SK-N-SH treated with all-trans-retinoic acid at 6 μM for 48 hours (cell line): ENCODE results near the gene CDC23.
A peak's percentile ranks its signal among the peaks of the same experiment; 100 is the strongest.

ENCODE experiments used
- ATAC-seq: fragments of 200-7000 bp; cut with Tn5 transposase; 3 replicates; pipeline ENCODE4 v1.9.1; 2020; ENCODE audit warnings: mild to moderate bottlenecking, moderate library complexity
- BACH2 ChIP-seq: fragments of 250-450 bp; sonication (Bioruptor Pico); IDR thresholded peaks from 2 replicates; pipeline ENCODE4 v1.9.0; 2021; ENCODE audit warnings: mild to moderate bottlenecking, borderline replicate concordance
- CSDC2 ChIP-seq: fragments of 250-450 bp; sonication (Bioruptor Pico); IDR thresholded peaks from 2 replicates; pipeline ENCODE4 v1.5.0; 2020; ENCODE audit warnings: mild to moderate bottlenecking, moderate library complexity
- ESRRG ChIP-seq: fragments of 250-450 bp; sonication (Bioruptor Pico); IDR thresholded peaks from 2 replicates; pipeline ENCODE4 v1.6.1; 2021; ENCODE audit warnings: mild to moderate bottlenecking
- ISL1 ChIP-seq: fragments of 250-450 bp; sonication (Bioruptor Pico); IDR thresholded peaks from 2 replicates; pipeline ENCODE4 v2.1.2; 2022; ENCODE audit warnings: mild to moderate bottlenecking, moderate library complexity
- OSR1 ChIP-seq: fragments of 250-450 bp; sonication (Bioruptor Pico); IDR thresholded peaks from 2 replicates; pipeline ENCODE4 v1.8.0; 2022; ENCODE audit warnings: moderate library complexity, mild to moderate bottlenecking, inconsistent platforms
- PPARA ChIP-seq: fragments of 250-450 bp; sonication (Bioruptor Pico); IDR thresholded peaks from 2 replicates; pipeline ENCODE4 v1.5.0; 2020; ENCODE audit warnings: mild to moderate bottlenecking, borderline replicate concordance
- RARB ChIP-seq: fragments of 250-450 bp; sonication (Bioruptor Pico); IDR thresholded peaks from 2 replicates; pipeline ENCODE4 v1.8.0; 2021; ENCODE audit warnings: mild to moderate bottlenecking, moderate library complexity
- SNAI2 ChIP-seq: fragments of 250-450 bp; sonication (Bioruptor Pico); IDR thresholded peaks from 2 replicates; pipeline ENCODE4 v1.5.0; 2020; ENCODE audit warnings: mild to moderate bottlenecking, moderate library complexity
- TCF4 ChIP-seq: fragments of 250-450 bp; sonication (Bioruptor Pico); IDR thresholded peaks from 2 replicates; pipeline ENCODE4 v1.8.0; 2021; ENCODE audit warnings: mild to moderate bottlenecking, moderate library complexity, borderline replicate concordance
- TOX ChIP-seq: fragments of 250-450 bp; sonication (Bioruptor Pico); IDR thresholded peaks from 2 replicates; pipeline ENCODE4 v1.8.0; 2021; ENCODE audit warnings: mild to moderate bottlenecking, moderate library complexity, borderline replicate concordance
- TSHZ2 ChIP-seq: fragments of 250-450 bp; sonication (Bioruptor Pico); IDR thresholded peaks from 2 replicates; pipeline ENCODE4 v1.5.0; 2020; ENCODE audit warnings: mild to moderate bottlenecking, moderate library complexity
- ZC3H10 ChIP-seq: fragments of 250-450 bp; sonication (Bioruptor Pico); IDR thresholded peaks from 2 replicates; pipeline ENCODE4 v1.5.1; 2021; ENCODE audit warnings: mild to moderate bottlenecking, moderate library complexity
- ZFP3 ChIP-seq: fragments of 250-450 bp; sonication (Bioruptor Pico); IDR thresholded peaks from 2 replicates; pipeline ENCODE4 v1.5.0; 2020; ENCODE audit warnings: mild to moderate bottlenecking, moderate library complexity
- ZNF565 ChIP-seq: fragments of 450-650 bp; formaldehyde crosslinking; conservative IDR thresholded peaks from 2 replicates; pipeline ENCODE4 v1.5.0; 2020; ENCODE audit warnings: low read depth, mild to moderate bottlenecking, moderate library complexity
- ZNF70 ChIP-seq: fragments of 450-650 bp; formaldehyde crosslinking; IDR thresholded peaks from 2 replicates; pipeline ENCODE4 v1.5.0; 2020; ENCODE audit warnings: mild to moderate bottlenecking, moderate library complexity
- ZNF8 ChIP-seq: fragments of 450-650 bp; formaldehyde crosslinking; IDR thresholded peaks from 2 replicates; pipeline ENCODE4 v1.5.0; 2020; ENCODE audit warnings: mild to moderate bottlenecking, moderate library complexity
- TF ChIP-seq, protein P1 (sequence below): fragments of 250-450 bp; sonication (Bioruptor Pico); IDR thresholded peaks from 2 replicates; pipeline ENCODE4 v1.5.1; 2021; ENCODE audit warnings: mild to moderate bottlenecking, moderate library complexity
- TF ChIP-seq, protein P2 (sequence below): fragments of 250-450 bp; sonication (Bioruptor Pico); IDR thresholded peaks from 2 replicates; pipeline ENCODE4 v1.8.0; 2020; ENCODE audit warnings: mild to moderate bottlenecking, moderate library complexity, borderline replicate concordance

CDC23 gene

GRCh38 chr5:138186002-138186447, 27.1 kb downstream of the CDC23 start:
- no peak for TF ChIP-seq ZNF8
- TF ChIP-seq ISL1 (CRISPR knock-in tag) = no peak
- TF ChIP-seq PPARA (CRISPR knock-in tag) = no peak
- TF ChIP-seq TSHZ2 (CRISPR knock-in tag) = no peak
- TF ChIP-seq ESRRG = no peak
- no peak for TF ChIP-seq TOX (CRISPR knock-in tag)
- TF ChIP-seq BACH2 (CRISPR knock-in tag) = no peak
- no peak for TF ChIP-seq SNAI2 (CRISPR knock-in tag)
- TF ChIP-seq RARB (CRISPR knock-in tag) = no peak
- TF ChIP-seq, all 23 proteins: peak for 0
- no peak for ATAC-seq

DNA sequence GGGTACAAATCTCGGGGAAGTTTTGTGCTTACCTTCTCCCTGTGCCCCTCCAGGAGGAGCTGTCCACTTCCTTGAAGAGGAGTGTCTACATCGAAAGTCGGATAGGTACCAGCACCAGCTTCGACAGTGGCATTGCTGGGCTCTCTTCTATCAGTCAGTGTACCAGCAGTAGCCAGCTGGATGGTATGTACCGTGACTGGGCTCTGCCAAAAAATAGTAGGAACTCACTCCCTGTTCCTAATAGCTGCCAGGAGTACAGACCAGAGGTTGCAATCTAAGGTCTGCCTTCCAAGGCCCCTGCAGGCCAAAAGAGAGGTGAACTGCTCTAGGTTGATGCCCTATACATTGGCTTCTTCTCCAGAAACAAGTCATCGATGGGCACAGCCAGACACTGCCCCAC, 30.3 kb downstream of the CDC23 start:
- ATAC-seq = no peak
- TF ChIP-seq TOX (CRISPR knock-in tag) = no peak
- TF ChIP-seq PPARA (CRISPR knock-in tag) = no peak
- no peak for TF ChIP-seq TSHZ2 (CRISPR knock-in tag)

- ATAC-seq = no peak
- TF ChIP-seq BACH2 (CRISPR knock-in tag) = no peak
- TF ChIP-seq TOX (CRISPR knock-in tag) = no peak
- TF ChIP-seq ZNF8 = no peak
- no peak for TF ChIP-seq OSR1 (CRISPR knock-in tag)
- TF ChIP-seq SNAI2 (CRISPR knock-in tag) = no peak
- TF ChIP-seq, all 23 proteins: peak for 0
Observed at GRCh38 chr5:138180841-138181240, 32.3 kb downstream of the CDC23 start.

- ATAC-seq = peak; percentile 30
- TF ChIP-seq SNAI2 (CRISPR knock-in tag) (no peak), TOX (CRISPR knock-in tag) (no peak), ZFP3 (CRISPR knock-in tag) (no peak), ZC3H10 (CRISPR knock-in tag) (no peak), TSHZ2 (CRISPR knock-in tag) (no peak), ISL1 (CRISPR knock-in tag) (no peak), ZNF8 (no peak), ZNF565 (CRISPR knock-in tag) (no peak), CSDC2 (no peak), BACH2 (CRISPR knock-in tag) (no peak), TCF4 (no peak), ZNF70 (CRISPR knock-in tag) (no peak)
- TF ChIP-seq, protein P1, sequence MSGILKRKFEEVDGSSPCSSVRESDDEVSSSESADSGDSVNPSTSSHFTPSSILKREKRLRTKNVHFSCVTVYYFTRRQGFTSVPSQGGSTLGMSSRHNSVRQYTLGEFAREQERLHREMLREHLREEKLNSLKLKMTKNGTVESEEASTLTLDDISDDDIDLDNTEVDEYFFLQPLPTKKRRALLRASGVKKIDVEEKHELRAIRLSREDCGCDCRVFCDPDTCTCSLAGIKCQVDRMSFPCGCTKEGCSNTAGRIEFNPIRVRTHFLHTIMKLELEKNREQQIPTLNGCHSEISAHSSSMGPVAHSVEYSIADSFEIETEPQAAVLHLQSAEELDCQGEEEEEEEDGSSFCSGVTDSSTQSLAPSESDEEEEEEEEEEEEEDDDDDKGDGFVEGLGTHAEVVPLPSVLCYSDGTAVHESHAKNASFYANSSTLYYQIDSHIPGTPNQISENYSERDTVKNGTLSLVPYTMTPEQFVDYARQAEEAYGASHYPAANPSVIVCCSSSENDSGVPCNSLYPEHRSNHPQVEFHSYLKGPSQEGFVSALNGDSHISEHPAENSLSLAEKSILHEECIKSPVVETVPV (CRISPR knock-in tag) = no peak
- TF ChIP-seq, protein P2, sequence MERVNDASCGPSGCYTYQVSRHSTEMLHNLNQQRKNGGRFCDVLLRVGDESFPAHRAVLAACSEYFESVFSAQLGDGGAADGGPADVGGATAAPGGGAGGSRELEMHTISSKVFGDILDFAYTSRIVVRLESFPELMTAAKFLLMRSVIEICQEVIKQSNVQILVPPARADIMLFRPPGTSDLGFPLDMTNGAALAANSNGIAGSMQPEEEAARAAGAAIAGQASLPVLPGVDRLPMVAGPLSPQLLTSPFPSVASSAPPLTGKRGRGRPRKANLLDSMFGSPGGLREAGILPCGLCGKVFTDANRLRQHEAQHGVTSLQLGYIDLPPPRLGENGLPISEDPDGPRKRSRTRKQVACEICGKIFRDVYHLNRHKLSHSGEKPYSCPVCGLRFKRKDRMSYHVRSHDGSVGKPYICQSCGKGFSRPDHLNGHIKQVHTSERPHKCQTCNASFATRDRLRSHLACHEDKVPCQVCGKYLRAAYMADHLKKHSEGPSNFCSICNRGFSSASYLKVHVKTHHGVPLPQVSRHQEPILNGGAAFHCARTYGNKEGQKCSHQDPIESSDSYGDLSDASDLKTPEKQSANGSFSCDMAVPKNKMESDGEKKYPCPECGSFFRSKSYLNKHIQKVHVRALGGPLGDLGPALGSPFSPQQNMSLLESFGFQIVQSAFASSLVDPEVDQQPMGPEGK = no peak
Observed at GRCh38 chr5:138180183-138180782, 32.8 kb downstream of the CDC23 start.
